ENCODE data around the gene MROH7. TPM values are rescaled to one million over a fixed set of nuclear protein-coding genes. Genes with fewer than 3 reads are reported as not detected.

The MROH7 gene
- total and polyA plus RNA-seq, 2 of the 13 experiments (the other 11 are each of a cell fraction or from before 2014, with no cell fraction given), result 0.09 TPM

DNA sequence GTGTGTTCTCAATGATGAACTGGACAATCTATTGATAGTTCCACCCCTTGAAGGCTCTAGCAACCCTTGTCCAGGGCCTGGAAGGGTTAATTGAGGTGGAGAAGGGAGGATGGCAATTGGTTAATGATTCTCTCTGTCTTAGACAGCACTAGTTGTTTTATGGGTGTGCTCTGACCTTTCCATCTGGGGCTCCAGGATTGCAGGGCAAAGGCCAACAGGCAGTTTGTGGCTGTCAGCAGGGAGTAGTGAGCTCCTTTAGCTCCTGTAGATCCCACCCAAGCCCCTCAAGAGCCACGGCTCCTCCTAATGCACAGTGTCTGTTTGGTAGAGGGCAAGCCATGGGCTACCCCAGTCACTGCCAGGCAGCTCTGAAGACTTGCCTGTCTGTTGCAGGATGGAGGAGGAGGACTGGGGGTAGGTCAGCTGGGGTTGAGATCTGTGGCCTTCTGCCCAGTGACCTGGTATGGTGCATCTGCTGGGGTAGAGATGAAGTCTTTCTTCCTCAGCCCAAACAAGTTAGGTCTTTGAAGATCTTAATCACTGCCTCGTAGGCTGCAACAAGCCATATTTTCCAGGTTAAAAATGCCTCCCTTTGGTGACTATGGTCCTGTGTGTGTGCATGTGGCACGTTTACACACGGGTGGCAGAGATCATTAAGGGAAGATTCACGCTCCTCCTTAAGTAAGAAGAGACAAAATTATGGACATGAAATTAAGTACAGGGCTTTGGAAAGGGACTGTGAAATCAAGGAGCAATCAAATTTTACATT lies 7.7 kb downstream of the MROH7 start (continued):
- TF ChIP-seq, protein P1, sequence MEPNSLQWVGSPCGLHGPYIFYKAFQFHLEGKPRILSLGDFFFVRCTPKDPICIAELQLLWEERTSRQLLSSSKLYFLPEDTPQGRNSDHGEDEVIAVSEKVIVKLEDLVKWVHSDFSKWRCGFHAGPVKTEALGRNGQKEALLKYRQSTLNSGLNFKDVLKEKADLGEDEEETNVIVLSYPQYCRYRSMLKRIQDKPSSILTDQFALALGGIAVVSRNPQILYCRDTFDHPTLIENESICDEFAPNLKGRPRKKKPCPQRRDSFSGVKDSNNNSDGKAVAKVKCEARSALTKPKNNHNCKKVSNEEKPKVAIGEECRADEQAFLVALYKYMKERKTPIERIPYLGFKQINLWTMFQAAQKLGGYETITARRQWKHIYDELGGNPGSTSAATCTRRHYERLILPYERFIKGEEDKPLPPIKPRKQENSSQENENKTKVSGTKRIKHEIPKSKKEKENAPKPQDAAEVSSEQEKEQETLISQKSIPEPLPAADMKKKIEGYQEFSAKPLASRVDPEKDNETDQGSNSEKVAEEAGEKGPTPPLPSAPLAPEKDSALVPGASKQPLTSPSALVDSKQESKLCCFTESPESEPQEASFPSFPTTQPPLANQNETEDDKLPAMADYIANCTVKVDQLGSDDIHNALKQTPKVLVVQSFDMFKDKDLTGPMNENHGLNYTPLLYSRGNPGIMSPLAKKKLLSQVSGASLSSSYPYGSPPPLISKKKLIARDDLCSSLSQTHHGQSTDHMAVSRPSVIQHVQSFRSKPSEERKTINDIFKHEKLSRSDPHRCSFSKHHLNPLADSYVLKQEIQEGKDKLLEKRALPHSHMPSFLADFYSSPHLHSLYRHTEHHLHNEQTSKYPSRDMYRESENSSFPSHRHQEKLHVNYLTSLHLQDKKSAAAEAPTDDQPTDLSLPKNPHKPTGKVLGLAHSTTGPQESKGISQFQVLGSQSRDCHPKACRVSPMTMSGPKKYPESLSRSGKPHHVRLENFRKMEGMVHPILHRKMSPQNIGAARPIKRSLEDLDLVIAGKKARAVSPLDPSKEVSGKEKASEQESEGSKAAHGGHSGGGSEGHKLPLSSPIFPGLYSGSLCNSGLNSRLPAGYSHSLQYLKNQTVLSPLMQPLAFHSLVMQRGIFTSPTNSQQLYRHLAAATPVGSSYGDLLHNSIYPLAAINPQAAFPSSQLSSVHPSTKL (CRISPR knock-in tag; IDR thresholded peaks at IDR 0.05), result peak; percentile 61; the same call in 1 of the 2 replicates
- TF ChIP-seq XBP1 (CRISPR knock-in tag; IDR thresholded peaks at IDR 0.05) (no peak), REPIN1 (CRISPR knock-in tag; IDR thresholded peaks at IDR 0.05; ENCODE audit: borderline replicate concordance, low read depth) (peak; percentile 64; the same call in 1 of the 2 replicates), ZIK1 (CRISPR knock-in tag; IDR thresholded peaks at IDR 0.05; ENCODE audit: borderline replicate concordance, low read depth) (no peak), ISL2 (CRISPR knock-in tag; IDR thresholded peaks at IDR 0.05) (peak; percentile 74), MAZ (IDR thresholded peaks at IDR 0.05; ENCODE audit: borderline replicate concordance, low read depth, low read length) (no peak), MAZ (CRISPR knock-in tag; IDR thresholded peaks at IDR 0.05; ENCODE audit: low read depth) (peak; percentile 45; the same call in 1 of the 2 replicates), PHF20 (CRISPR knock-in tag; IDR thresholded peaks at IDR 0.05) (no peak), ZNF264 (CRISPR knock-in tag; IDR thresholded peaks at IDR 0.05) (0 out of 2 replicates have a peak, but pooled peaks have one; percentile 20), MEIS2 (CRISPR knock-in tag; IDR thresholded peaks at IDR 0.05) (peak; percentile 66; the same call in 1 of the 2 replicates), POLR2A (IDR thresholded peaks at IDR 0.05; ENCODE audit: insufficient read depth in 1 of 2, low read depth in 2 of 2, low read length in 2 of 2) (peak in 1 of 2 experiments; percentile 46; a peak in 2 of 4 replicates), HOXA3 (CRISPR knock-in tag; IDR thresholded peaks at IDR 0.05) (peak; percentile 32; the same call in 1 of the 2 replicates), MED1 (CRISPR knock-in tag; IDR thresholded peaks at IDR 0.05) (peak; percentile 47; the same call in 1 of the 2 replicates), NCOA2 (CRISPR knock-in tag; IDR thresholded peaks at IDR 0.05) (peak; percentile 62; the same call in 1 of the 2 replicates), ZNF124 (CRISPR knock-in tag; IDR thresholded peaks at IDR 0.05) (0 out of 2 replicates have a peak, but pooled peaks have one; percentile 47), FOXP1 (IDR thresholded peaks at IDR 0.05) (no peak), FOXP1 (CRISPR knock-in tag; IDR thresholded peaks at IDR 0.05) (peak; percentile 50; the same call in 1 of the 2 replicates), SOX6 (IDR thresholded peaks at IDR 0.05) (no peak), SOX6 (CRISPR knock-in tag; IDR thresholded peaks at IDR 0.05) (peak; percentile 67)
- TF ChIP-seq, protein P2, sequence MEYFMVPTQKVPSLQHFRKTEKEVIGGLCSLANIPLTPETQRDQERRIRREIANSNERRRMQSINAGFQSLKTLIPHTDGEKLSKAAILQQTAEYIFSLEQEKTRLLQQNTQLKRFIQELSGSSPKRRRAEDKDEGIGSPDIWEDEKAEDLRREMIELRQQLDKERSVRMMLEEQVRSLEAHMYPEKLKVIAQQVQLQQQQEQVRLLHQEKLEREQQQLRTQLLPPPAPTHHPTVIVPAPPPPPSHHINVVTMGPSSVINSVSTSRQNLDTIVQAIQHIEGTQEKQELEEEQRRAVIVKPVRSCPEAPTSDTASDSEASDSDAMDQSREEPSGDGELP (IDR thresholded peaks at IDR 0.05; ENCODE audit: borderline replicate concordance, low read depth), result peak; percentile 72; the same call in 1 of the 2 replicates
- TF ChIP-seq, protein P3, sequence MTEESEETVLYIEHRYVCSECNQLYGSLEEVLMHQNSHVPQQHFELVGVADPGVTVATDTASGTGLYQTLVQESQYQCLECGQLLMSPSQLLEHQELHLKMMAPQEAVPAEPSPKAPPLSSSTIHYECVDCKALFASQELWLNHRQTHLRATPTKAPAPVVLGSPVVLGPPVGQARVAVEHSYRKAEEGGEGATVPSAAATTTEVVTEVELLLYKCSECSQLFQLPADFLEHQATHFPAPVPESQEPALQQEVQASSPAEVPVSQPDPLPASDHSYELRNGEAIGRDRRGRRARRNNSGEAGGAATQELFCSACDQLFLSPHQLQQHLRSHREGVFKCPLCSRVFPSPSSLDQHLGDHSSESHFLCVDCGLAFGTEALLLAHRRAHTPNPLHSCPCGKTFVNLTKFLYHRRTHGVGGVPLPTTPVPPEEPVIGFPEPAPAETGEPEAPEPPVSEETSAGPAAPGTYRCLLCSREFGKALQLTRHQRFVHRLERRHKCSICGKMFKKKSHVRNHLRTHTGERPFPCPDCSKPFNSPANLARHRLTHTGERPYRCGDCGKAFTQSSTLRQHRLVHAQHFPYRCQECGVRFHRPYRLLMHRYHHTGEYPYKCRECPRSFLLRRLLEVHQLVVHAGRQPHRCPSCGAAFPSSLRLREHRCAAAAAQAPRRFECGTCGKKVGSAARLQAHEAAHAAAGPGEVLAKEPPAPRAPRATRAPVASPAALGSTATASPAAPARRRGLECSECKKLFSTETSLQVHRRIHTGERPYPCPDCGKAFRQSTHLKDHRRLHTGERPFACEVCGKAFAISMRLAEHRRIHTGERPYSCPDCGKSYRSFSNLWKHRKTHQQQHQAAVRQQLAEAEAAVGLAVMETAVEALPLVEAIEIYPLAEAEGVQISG (CRISPR knock-in tag; IDR thresholded peaks at IDR 0.05), result peak; percentile 47; the same call in 1 of the 2 replicates
- TF ChIP-seq, protein P4, sequence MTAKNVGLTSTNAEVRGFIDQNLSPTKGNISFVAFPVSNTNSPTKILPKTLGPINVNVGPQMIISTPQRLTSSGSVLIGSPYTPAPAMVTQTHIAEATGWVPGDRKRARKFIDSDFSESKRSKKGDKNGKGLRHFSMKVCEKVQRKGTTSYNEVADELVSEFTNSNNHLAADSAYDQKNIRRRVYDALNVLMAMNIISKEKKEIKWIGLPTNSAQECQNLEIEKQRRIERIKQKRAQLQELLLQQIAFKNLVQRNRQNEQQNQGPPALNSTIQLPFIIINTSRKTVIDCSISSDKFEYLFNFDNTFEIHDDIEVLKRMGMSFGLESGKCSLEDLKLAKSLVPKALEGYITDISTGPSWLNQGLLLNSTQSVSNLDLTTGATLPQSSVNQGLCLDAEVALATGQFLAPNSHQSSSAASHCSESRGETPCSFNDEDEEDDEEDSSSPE (CRISPR knock-in tag; IDR thresholded peaks at IDR 0.05), result peak; percentile 44; the same call in 1 of the 2 replicates

Measured in HepG2 (cell line).